Endothelial cell of umbilical vein (primary cell): Measurements from ENCODE around the gene C20orf144. TPM values are rescaled to one million over a fixed set of nuclear protein-coding genes. Genes with fewer than 3 reads are reported as not detected.

Source experiments
- BruUV-seq: library from RNA; stranded (reverse); fragments of 400-500 nt; replicated peaks from 2 replicates; lab custom pipeline; 2021; lab: Mats Ljungman, UMichigan
- CTCF ChIA-PET: fragments of 300-600, 350-600 bp; sonication (Branson Sonifier 250); formaldehyde crosslinking; loops from one replicate; lab custom pipeline; 2021; ENCODE audit warnings: antibody characterized with exemption, inconsistent platforms; lab: Charles Lee
- POLR2A ChIA-PET: fragments of 300-600, 350-600 bp; sonication (Branson Sonifier 250); formaldehyde crosslinking; loops from one replicate; lab custom pipeline; 2021; ENCODE audit warnings: antibody characterized with exemption, inconsistent platforms; lab: Charles Lee
- DNase-seq: peaks from one replicate; pipeline ENCODE4 v3.0.0-alpha.2; 2011; ENCODE audit warnings: low read depth, low spot score
- FAIRE-seq: peaks from 2 replicates; lab custom pipeline; 2011; peaks lifted over from hg19 to GRCh38; lab: Jason Lieb, UNC
- H2AFZ ChIP-seq: 2 replicates; pipeline ENCODE4 v1.6.0; 2012; ENCODE audit warnings: low read depth, low read length, control low read depth, inconsistent platforms
- H3K27ac ChIP-seq: 2 replicates; pipeline ENCODE4 v1.5.1; 2011; ENCODE audit warnings: low read depth, mild to moderate bottlenecking, control low read depth, low read length, moderate library complexity; ENCODE audit not compliant: insufficient read depth
- H3K27me3 ChIP-seq, 2 experiments: 2 replicates each; pipeline versions ENCODE4 v1.6.0 to v1.6.1; 2011; ENCODE audit warnings: low read length in 2 of 2, mixed read lengths in 1 of 2; ENCODE audit not compliant: control insufficient read depth in 2 of 2, insufficient read depth in 2 of 2
- H3K36me3 ChIP-seq, 2 experiments: 2 replicates in 1 of 2; 3 replicates in 1 of 2; pipeline ENCODE4 v1.5.1; 2011; ENCODE audit warnings: low read length in 2 of 2, mild to moderate bottlenecking in 1 of 2, moderate library complexity in 1 of 2; ENCODE audit not compliant: control insufficient read depth in 2 of 2, insufficient read depth in 2 of 2; ENCODE audit errors: extremely low read depth in 1 of 2
- H3K4me1 ChIP-seq: 3 replicates; pipeline ENCODE4 v1.5.1; 2011; ENCODE audit warnings: mild to moderate bottlenecking, low read length; ENCODE audit not compliant: control insufficient read depth, insufficient read depth; ENCODE audit errors: extremely low read depth
- H3K4me2 ChIP-seq: 2 replicates; pipeline ENCODE4 v1.6.1; 2011; ENCODE audit warnings: low read length, control low read depth, mixed read lengths; ENCODE audit not compliant: insufficient read depth
- H3K4me3 ChIP-seq, 3 experiments: fragments of 200-600 bp in 1 of 3; sonication (generic), shearing (Covaris generic) in 1 of 3; replicated peaks in 1 of 3; 2 replicates each; pipeline ENCODE4 v1.5.1; 2011 to 2016; ENCODE audit warnings: control low read depth in 3 of 3, low read length in 3 of 3, mild to moderate bottlenecking in 2 of 3, inconsistent platforms in 1 of 3, low read depth in 1 of 3, moderate library complexity in 1 of 3; ENCODE audit not compliant: insufficient read depth in 1 of 3
- H3K79me2 ChIP-seq: 2 replicates; pipeline ENCODE4 v1.6.0; 2012; ENCODE audit warnings: low read length, inconsistent platforms; ENCODE audit not compliant: control insufficient read depth, insufficient read depth
- H3K9ac ChIP-seq: replicated peaks from 2 replicates; pipeline ENCODE3; 2011; ENCODE audit warnings: low read length, control low read depth; ENCODE audit not compliant: insufficient read depth; ENCODE audit errors: extremely low read depth
- H3K9me1 ChIP-seq: replicated peaks from 3 replicates; pipeline ENCODE4 v1.6.0; 2011; ENCODE audit warnings: mild to moderate bottlenecking, low read length; ENCODE audit not compliant: control insufficient read depth, insufficient read depth; ENCODE audit errors: extremely low read depth
- H3K9me3 ChIP-seq: replicated peaks from 2 replicates; pipeline ENCODE4 v1.5.1; 2012; ENCODE audit warnings: low read length, inconsistent platforms; ENCODE audit not compliant: control insufficient read depth, insufficient read depth
- H4K20me1 ChIP-seq: replicated peaks from 2 replicates; pipeline ENCODE3; 2011; ENCODE audit warnings: mild to moderate bottlenecking, low read length; ENCODE audit not compliant: control insufficient read depth, insufficient read depth; ENCODE audit errors: extremely low read depth
- EZH2 ChIP-seq: IDR thresholded peaks from 2 replicates; pipeline ENCODE4 v1.6.1; 2012; ENCODE audit warnings: borderline replicate concordance, low read depth, mild to moderate bottlenecking, moderate library complexity, low read length, inconsistent platforms; ENCODE audit not compliant: severe bottlenecking
- FOS ChIP-seq: IDR thresholded peaks from 2 replicates; pipeline ENCODE4 v1.6.1; 2011; ENCODE audit warnings: mild to moderate bottlenecking, low read length, moderate library complexity, borderline replicate concordance; ENCODE audit not compliant: insufficient read depth
- GATA2 ChIP-seq: IDR thresholded peaks from 2 replicates; pipeline ENCODE4 v1.7.0; 2011; ENCODE audit warnings: low read depth, mild to moderate bottlenecking, moderate library complexity, mixed read lengths, low read length; ENCODE audit not compliant: insufficient read length, insufficient read depth
- JUN ChIP-seq: IDR thresholded peaks from 2 replicates; pipeline ENCODE4 v1.6.1; 2011; ENCODE audit warnings: borderline replicate concordance, low read depth; ENCODE audit not compliant: insufficient read length, insufficient read depth
- MYC ChIP-seq: IDR thresholded peaks from one replicate; pipeline ENCODE4 v1.6.1; 2011; ENCODE audit warnings: mild to moderate bottlenecking, low read depth, low read length
- POLR2A ChIP-seq: IDR thresholded peaks from 2 replicates; pipeline ENCODE4 v1.6.1; 2012; ENCODE audit warnings: low read depth, mild to moderate bottlenecking, control low read depth, low read length
- POLR2AphosphoS5 ChIP-seq: IDR thresholded peaks from 2 replicates; pipeline ENCODE4 v1.6.1; 2012; ENCODE audit warnings: low read depth, mild to moderate bottlenecking, control low read depth, low read length, moderate library complexity; ENCODE audit not compliant: insufficient read depth
- dilution Hi-C: fragments of 300-500 bp; cut with MboI; formaldehyde crosslinking; loops from one replicate; pipeline ENCODE4 v1.15.0; 2019; ENCODE audit warnings: low sequenced_read_pairs; ENCODE audit not compliant: extremely low pct_ligation_motif_present
- intact Hi-C: fragments of 100-400 bp; cut with micrococcal nuclease; formaldehyde crosslinking; loops from one replicate; pipeline ENCODE4 v1.10.0; 2022
- polyA plus RNA-seq, 4 experiments: library from polyadenylated mRNA; depleted of rRNA in 3 of 4; stranded (reverse) in 3 of 4; unstranded in 1 of 4; fragments of >200 nt; gene quantifications; 2 replicates each; pipeline versions ENCODE4 v1.2.1 to v1.2.3, GENCODE V29; 2011 to 2012; ENCODE audit warnings: missing spikeins in 1 of 4
- total RNA-seq: library from RNA; stranded (reverse); gene quantifications from 2 replicates; pipeline ENCODE4 v1.2.3, GENCODE V29; 2021
- TF ChIP-seq, protein P1 (sequence below), 2 donors: IDR thresholded peaks; 1 replicate in 1 of 2; 2 replicates in 1 of 2; pipeline ENCODE4 v1.5.1; 2011; ENCODE audit warnings: low read length in 2 of 2, mild to moderate bottlenecking in 2 of 2, moderate library complexity in 2 of 2, control low read depth in 1 of 2, inconsistent platforms in 1 of 2, low read depth in 1 of 2; ENCODE audit not compliant: insufficient read depth in 1 of 2; ENCODE audit errors: extremely low read depth in 1 of 2
- TF ChIP-seq, protein P2 (sequence below): IDR thresholded peaks from 2 replicates; pipeline ENCODE4 v1.6.1; 2011; ENCODE audit not compliant: insufficient read depth, insufficient read length

C20orf144 gene
- total and polyA plus RNA-seq, 2 donors (not counting 3 experiments of a cell fraction or from before 2014, with no cell fraction given), result not detected

DNA sequence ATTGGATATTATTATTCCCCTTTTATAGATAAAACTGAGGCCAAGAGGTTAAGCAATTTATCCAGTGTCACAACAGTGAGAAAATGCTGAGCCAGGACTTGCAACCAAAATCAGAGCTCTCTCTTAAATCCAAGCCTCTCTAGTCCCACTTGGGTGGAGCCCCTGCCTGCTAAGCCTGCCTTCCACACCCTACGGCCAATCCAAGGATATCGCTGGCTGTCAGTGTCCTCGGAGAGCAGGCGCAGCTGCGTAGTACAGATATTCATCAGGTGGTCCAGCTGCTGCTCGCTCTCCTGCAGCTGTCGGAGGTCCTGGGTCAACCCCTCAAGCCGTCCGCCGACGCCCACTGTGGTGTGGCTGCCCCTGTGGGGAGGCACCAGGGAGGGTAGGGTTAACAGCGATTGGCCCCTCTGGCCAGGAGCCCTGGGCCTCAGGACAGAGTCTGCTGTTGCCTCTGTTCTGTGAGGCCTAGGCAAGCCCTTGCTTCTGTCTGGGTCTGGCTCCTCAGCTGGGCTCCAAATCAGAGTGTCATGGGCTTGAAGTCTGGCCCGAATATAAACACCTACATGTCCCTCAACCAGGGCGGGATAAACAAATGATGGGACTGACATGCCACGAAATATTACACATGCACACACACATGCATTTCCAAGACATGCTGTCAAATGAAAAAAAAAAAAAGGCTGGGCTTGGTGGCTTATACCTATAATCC is 16.0 kb downstream of the C20orf144 start:
- Histone ChIP-seq H3K4me3 (no peak overlapping the region), H4K20me1 (no peaks in the 10 kb centered on the region), H3K27ac (no peak overlapping the region), H3K4me1 (peaks cover 15% of the 10 kb centered on the region), H3K9me3 (no peaks in the 10 kb centered on the region), H3K36me3 (no peaks in the 10 kb centered on the region), H3K4me2 (no peak overlapping the region), H3K79me2 (peaks cover 11% of the 10 kb centered on the region), H3K9ac (no peak overlapping the region), H3K9me1 (no peaks in the 10 kb centered on the region), H2AFZ (no peak overlapping the region), H3K27me3 (no peaks in the 10 kb centered on the region)
- POLR2A ChIA-PET, result no interaction called here
- FAIRE-seq (no peak), DNase-seq (no peak)
- no peak for TF ChIP-seq MYC
- TF ChIP-seq, protein P1, sequence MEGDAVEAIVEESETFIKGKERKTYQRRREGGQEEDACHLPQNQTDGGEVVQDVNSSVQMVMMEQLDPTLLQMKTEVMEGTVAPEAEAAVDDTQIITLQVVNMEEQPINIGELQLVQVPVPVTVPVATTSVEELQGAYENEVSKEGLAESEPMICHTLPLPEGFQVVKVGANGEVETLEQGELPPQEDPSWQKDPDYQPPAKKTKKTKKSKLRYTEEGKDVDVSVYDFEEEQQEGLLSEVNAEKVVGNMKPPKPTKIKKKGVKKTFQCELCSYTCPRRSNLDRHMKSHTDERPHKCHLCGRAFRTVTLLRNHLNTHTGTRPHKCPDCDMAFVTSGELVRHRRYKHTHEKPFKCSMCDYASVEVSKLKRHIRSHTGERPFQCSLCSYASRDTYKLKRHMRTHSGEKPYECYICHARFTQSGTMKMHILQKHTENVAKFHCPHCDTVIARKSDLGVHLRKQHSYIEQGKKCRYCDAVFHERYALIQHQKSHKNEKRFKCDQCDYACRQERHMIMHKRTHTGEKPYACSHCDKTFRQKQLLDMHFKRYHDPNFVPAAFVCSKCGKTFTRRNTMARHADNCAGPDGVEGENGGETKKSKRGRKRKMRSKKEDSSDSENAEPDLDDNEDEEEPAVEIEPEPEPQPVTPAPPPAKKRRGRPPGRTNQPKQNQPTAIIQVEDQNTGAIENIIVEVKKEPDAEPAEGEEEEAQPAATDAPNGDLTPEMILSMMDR (IDR thresholded peaks at IDR 0.05; ENCODE audit: extremely low read depth in 1 of 2, insufficient read depth in 1 of 2, low read depth in 1 of 2, low read length in 2 of 2), result no peak
- TF ChIP-seq POLR2AphosphoS5, result no peak
- no peak for TF ChIP-seq EZH2
- TF ChIP-seq GATA2, result no peak
- TF ChIP-seq POLR2A, result no peak
- TF ChIP-seq, protein P2, sequence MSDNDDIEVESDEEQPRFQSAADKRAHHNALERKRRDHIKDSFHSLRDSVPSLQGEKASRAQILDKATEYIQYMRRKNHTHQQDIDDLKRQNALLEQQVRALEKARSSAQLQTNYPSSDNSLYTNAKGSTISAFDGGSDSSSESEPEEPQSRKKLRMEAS, result no peak
- TF ChIP-seq JUN, result no peak
- TF ChIP-seq FOS, result no peak
- intact Hi-C loops, result no loop called here
- dilution Hi-C loops, result no loop called here
- no TSS peak for BruUV-seq
- CTCF ChIA-PET, result no interaction called here
